ENCODE results near the gene CYP2U1. TPM values are rescaled to one million over a fixed set of nuclear protein-coding genes. Genes with fewer than 3 reads are reported as not detected.
A peak's percentile ranks its signal among the peaks of the same experiment; 100 is the strongest.

The CYP2U1 gene
- total RNA-seq = 1 to 10 TPM in 1 of 2 donors, under 1 TPM in 1; 0.90 to 1.3 TPM

DNA sequence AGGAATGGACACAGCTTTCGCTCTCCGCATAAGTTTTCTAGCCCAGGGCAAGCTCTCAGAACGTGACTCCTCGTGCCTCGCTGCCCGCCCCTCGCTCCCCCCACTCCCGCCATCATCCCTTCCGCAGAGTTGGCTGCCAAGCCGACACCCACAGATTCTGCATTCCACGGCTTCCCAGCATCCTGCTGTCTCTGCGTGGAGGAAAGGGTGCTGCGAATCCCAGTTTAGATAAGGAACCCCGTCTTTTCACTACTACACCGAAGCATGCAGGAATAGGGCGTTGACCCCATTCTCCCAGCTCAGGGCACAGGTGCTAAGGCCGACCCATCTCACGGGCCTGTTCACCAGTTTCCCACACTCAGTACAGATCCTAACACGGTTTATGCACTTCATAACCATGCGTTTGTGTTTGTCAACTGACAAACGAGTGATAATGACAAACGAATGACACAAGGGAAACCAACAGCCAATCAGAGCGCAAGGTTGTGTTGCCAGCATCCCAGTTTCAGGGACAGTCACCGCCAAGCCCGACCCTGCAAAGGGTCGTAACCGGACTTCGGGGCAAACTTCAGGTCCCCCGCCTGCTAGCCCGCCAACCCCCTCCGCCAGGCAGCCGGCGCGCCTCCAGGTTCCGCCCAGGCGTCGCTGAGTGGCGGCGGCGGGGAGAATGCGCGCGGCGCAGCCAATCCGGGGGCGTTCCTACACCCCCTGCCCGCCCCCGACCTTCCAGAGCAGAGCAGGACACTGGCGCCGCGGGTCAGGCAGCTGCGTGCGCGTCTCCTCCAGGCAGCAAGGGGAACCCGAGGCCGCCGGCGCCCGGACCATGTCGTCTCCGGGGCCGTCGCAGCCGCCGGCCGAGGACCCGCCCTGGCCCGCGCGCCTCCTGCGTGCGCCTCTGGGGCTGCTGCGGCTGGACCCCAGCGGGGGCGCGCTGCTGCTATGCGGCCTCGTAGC is at the start of gene CYP2U1:
CYP2U1 (plus strand) TSS at position 729 of the 954 bp plus-strand sequence; CDS start at position 824, 95 bp downstream.
- ATAC-seq (replicated peaks) = peak; percentile 89
- peaks cover 13% of the 10 kb centered on the region for H3K4me1 Mint-ChIP-seq
- H3K4me3 Mint-ChIP-seq = peak within 1 kb of the TSS; percentile 88
- peaks cover 5% of the 10 kb centered on the region for H3K36me3 Mint-ChIP-seq (ENCODE audit: low read depth)
- no peaks in the 10 kb centered on the region for H3K9me3 Mint-ChIP-seq
- peak within 1 kb of the TSS; percentile 55 for H3K27ac Mint-ChIP-seq
- no peaks in the 10 kb centered on the region for H3K27me3 Mint-ChIP-seq

DNA sequence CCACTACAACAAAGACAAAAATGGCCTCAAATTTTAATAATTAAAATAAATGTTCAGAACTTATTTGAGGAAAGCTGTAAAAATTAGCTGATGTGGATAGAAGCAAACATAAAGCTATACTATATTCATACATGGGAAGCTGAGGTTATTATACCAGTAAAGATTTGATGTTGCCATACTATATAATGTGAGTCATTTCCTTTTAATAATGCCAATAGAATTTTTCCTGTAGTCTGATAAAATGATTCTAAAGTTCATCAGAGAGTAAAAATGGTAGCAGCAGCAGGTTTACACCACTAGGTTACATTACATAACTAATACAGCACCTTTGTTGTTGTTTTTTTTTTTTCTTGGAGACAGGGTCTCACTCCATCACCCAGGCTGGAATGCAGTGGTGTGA is 45.5 kb upstream of the CYP2U1 start:
- H3K9me3 Mint-ChIP-seq = no peaks in the 10 kb centered on the region
- no peak overlapping the region for H3K4me3 Mint-ChIP-seq
- H3K27ac Mint-ChIP-seq = no peak overlapping the region
- no peaks in the 10 kb centered on the region for H3K36me3 Mint-ChIP-seq (ENCODE audit: low read depth)
- H3K27me3 Mint-ChIP-seq = peaks cover 13% of the 10 kb centered on the region
- ATAC-seq (replicated peaks) = no peak
- H3K4me1 Mint-ChIP-seq = no peaks in the 10 kb centered on the region

DNA sequence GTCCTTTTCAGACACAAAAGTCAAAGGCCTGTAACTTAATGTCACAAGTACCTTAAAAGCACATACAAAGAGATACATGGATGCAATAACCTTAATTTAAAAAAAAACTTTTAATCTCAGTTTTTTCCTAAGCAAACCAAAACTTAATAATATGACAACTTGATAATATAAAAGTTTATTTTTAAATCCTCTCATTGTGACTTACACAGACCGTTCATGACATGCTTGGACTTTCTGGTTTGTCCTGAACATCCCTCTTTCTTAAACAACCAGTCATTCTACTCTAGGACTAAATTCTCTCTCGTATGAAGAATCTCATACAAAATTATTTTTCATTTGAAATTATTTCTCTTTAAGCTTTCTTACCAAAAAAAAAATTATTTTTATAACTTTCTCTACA is 43.1 kb upstream of the CYP2U1 start:
- H3K4me3 Mint-ChIP-seq = no peak overlapping the region
- H3K27ac Mint-ChIP-seq = no peak overlapping the region
- no peaks in the 10 kb centered on the region for H3K9me3 Mint-ChIP-seq
- H3K36me3 Mint-ChIP-seq (ENCODE audit: low read depth) = no peaks in the 10 kb centered on the region
- no peaks in the 10 kb centered on the region for H3K4me1 Mint-ChIP-seq
- peaks cover 13% of the 10 kb centered on the region for H3K27me3 Mint-ChIP-seq
- ATAC-seq (replicated peaks) = no peak

DNA sequence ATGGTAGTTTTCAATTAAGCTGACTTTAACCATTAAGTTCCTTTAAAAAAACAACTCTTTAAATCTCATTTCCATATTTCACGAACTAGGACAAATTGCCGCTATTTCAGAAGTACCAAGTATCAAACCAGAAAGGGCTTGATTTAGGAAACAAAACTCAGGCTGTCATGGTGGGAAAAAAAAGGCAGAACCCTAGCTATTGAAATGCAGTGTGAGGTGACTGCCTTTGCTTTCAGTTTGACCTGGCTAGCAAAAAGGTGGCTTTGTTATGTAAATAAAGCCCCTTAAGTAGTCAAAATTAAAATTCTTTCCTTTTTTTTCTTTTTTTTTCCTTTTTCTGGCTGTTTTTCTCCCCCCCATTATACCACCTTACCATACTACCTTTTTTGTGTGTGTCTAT is 40.6 kb upstream of the CYP2U1 start:
- Mint-ChIP-seq H3K4me3 (no peak overlapping the region), H3K36me3 (ENCODE audit: low read depth) (no peaks in the 10 kb centered on the region), H3K27ac (no peak overlapping the region), H3K27me3 (peaks cover 13% of the 10 kb centered on the region), H3K4me1 (no peaks in the 10 kb centered on the region), H3K9me3 (no peaks in the 10 kb centered on the region)
- ATAC-seq (replicated peaks) = no peak

DNA sequence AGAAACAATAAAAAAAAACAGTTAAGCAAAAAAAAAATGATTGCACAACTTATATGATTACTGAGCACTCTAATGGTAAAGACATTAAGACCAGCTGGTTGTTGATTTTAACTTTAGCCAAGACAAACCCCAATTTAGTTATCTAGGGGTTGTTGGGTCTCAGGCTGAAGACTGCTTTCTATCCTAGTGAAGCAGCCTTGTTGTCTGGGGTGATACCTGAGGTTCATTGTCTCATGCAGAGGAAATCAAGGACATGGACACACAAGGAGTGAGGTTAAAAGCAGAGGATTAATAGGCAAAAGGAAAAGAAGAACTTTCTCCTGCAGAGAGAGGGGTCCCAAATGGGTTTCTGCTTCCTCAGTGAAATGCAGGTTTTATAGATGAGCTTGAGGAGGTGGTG is 40.0 kb upstream of the CYP2U1 start:
- Mint-ChIP-seq H3K36me3 (ENCODE audit: low read depth) (no peaks in the 10 kb centered on the region), H3K27me3 (peaks cover 13% of the 10 kb centered on the region), H3K9me3 (no peaks in the 10 kb centered on the region), H3K4me1 (no peaks in the 10 kb centered on the region), H3K27ac (no peak overlapping the region), H3K4me3 (no peak overlapping the region)
- ATAC-seq (replicated peaks) = no peak

GRCh38 chr4:107893171-107894137 is 37.9 kb upstream of the CYP2U1 start:
- Mint-ChIP-seq H3K27me3 (peaks cover 13% of the 10 kb centered on the region), H3K9me3 (no peaks in the 10 kb centered on the region), H3K27ac (no peak overlapping the region), H3K4me3 (no peak overlapping the region), H3K36me3 (ENCODE audit: low read depth) (no peaks in the 10 kb centered on the region), H3K4me1 (no peaks in the 10 kb centered on the region)
- ATAC-seq (replicated peaks) = no peak

DNA sequence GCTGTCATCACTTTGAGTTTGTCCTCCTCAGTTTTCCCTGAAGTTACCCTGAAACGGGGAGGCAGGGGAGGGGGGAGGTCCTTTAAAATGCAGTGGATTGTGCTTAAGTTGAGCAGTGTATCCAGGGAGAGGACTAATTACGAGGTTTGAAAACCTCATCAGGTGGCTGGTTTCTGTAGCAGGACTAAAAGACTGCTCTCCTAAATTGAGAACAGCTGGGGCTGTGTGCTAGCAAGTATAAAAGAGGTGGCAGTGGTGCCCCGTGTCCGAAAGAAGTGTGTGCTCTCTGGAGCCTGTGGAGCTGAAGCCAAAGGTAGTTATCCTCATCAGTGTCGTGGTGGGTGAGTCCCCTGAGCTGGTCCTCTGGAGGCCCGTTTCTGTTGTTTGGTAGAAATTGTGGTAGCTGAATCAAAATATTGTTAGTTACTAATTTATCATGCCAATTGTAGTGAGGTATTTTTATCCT is 37.2 kb upstream of the CYP2U1 start:
- H3K36me3 Mint-ChIP-seq (ENCODE audit: low read depth) = no peaks in the 10 kb centered on the region
- ATAC-seq (replicated peaks) = no peak
- H3K27me3 Mint-ChIP-seq = peaks cover 13% of the 10 kb centered on the region
- no peak overlapping the region for H3K27ac Mint-ChIP-seq
- no peak overlapping the region for H3K4me3 Mint-ChIP-seq
- no peaks in the 10 kb centered on the region for H3K9me3 Mint-ChIP-seq
- no peaks in the 10 kb centered on the region for H3K4me1 Mint-ChIP-seq

- Mint-ChIP-seq H3K36me3 (ENCODE audit: low read depth) (no peaks in the 10 kb centered on the region), H3K4me1 (no peaks in the 10 kb centered on the region), H3K27ac (peak overlapping the region; percentile 68), H3K27me3 (peaks cover 25% of the 10 kb centered on the region), H3K4me3 (no peak overlapping the region), H3K9me3 (no peaks in the 10 kb centered on the region)
- ATAC-seq (replicated peaks) = peak; percentile 95
Observed at GRCh38 chr4:107896158-107896645, 35.1 kb upstream of the CYP2U1 start.

DNA sequence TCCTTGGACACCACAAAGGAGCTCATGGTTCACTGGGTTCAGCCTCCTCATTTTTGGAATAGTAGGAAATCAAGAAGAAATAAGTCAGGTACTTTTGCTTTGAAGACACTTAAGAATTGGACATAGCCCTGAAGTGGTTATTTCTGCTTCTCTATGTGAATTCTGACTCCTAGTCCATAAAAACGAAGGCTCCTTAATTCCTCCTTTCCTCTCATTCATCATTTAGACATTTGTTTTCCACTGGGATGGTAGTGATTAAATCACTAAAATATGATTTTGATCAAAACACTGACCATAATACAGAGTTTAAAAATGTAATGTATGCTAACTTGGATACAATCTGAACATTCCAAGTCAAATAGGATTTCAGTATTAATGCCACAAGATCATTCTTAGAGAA is 34.7 kb upstream of the CYP2U1 start:
- Mint-ChIP-seq H3K27ac (peak overlapping the region; percentile 68), H3K36me3 (ENCODE audit: low read depth) (no peaks in the 10 kb centered on the region), H3K9me3 (no peaks in the 10 kb centered on the region), H3K4me3 (no peak overlapping the region), H3K27me3 (peaks cover 27% of the 10 kb centered on the region), H3K4me1 (no peaks in the 10 kb centered on the region)
- no peak for ATAC-seq (replicated peaks)

- no peaks in the 10 kb centered on the region for H3K36me3 Mint-ChIP-seq (ENCODE audit: low read depth)
- no peaks in the 10 kb centered on the region for H3K4me1 Mint-ChIP-seq
- no peak overlapping the region for H3K4me3 Mint-ChIP-seq
- H3K27me3 Mint-ChIP-seq = peaks cover 31% of the 10 kb centered on the region
- peak; percentile 48 for ATAC-seq (replicated peaks)
- peak overlapping the region; percentile 32 for H3K27ac Mint-ChIP-seq
- no peaks in the 10 kb centered on the region for H3K9me3 Mint-ChIP-seq
Observed at GRCh38 chr4:107897823-107898222, 33.5 kb upstream of the CYP2U1 start.

- H3K36me3 Mint-ChIP-seq (ENCODE audit: low read depth) = no peaks in the 10 kb centered on the region
- H3K4me3 Mint-ChIP-seq = no peak overlapping the region
- H3K4me1 Mint-ChIP-seq = no peaks in the 10 kb centered on the region
- no peak overlapping the region for H3K27ac Mint-ChIP-seq
- ATAC-seq (replicated peaks) = no peak
- H3K9me3 Mint-ChIP-seq = no peaks in the 10 kb centered on the region
- peaks cover 30% of the 10 kb centered on the region for H3K27me3 Mint-ChIP-seq
Observed at GRCh38 chr4:107900067-107900466, 31.3 kb upstream of the CYP2U1 start.

- no peaks in the 10 kb centered on the region for H3K4me1 Mint-ChIP-seq
- H3K27ac Mint-ChIP-seq = no peak overlapping the region
- no peaks in the 10 kb centered on the region for H3K9me3 Mint-ChIP-seq
- H3K36me3 Mint-ChIP-seq (ENCODE audit: low read depth) = no peaks in the 10 kb centered on the region
- no peak for ATAC-seq (replicated peaks)
- no peak overlapping the region for H3K4me3 Mint-ChIP-seq
- H3K27me3 Mint-ChIP-seq = peaks cover 27% of the 10 kb centered on the region
Observed at GRCh38 chr4:107900508-107900907, 30.8 kb upstream of the CYP2U1 start.

- Mint-ChIP-seq H3K4me1 (no peaks in the 10 kb centered on the region), H3K36me3 (ENCODE audit: low read depth) (no peaks in the 10 kb centered on the region), H3K27ac (no peak overlapping the region), H3K4me3 (no peak overlapping the region), H3K27me3 (peaks cover 27% of the 10 kb centered on the region), H3K9me3 (no peaks in the 10 kb centered on the region)
- no peak for ATAC-seq (replicated peaks)
Observed at GRCh38 chr4:107901213-107901934, 30.0 kb upstream of the CYP2U1 start.

DNA sequence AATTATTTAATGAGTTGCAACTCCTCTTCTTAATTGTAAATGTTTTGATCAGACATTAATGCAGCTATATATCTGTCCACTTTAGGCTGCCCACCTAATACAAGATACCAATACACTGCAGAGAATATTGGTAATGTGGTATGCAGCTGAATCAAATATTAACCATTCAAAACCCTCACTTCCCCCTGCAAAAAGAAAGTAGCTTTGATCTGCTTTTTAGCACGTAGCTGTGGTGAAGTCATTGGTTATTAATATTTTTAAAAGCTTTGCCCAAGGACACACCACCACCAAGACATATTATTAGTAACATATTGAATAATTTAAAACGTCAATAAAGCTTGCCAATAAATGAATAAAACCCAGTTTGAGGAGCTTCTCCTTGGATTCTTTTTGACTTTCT is 28.6 kb upstream of the CYP2U1 start:
- no peak for ATAC-seq (replicated peaks)
- H3K9me3 Mint-ChIP-seq = no peaks in the 10 kb centered on the region
- no peaks in the 10 kb centered on the region for H3K36me3 Mint-ChIP-seq (ENCODE audit: low read depth)
- no peak overlapping the region for H3K4me3 Mint-ChIP-seq
- peaks cover 27% of the 10 kb centered on the region for H3K27me3 Mint-ChIP-seq
- H3K4me1 Mint-ChIP-seq = no peaks in the 10 kb centered on the region
- H3K27ac Mint-ChIP-seq = no peak overlapping the region

Measured in activated T-helper 17 cell treated with anti-CD3 and anti-CD28 coated beads, Interleukin-2, amount 50 U/mL, for 72 hours (primary cell).